GM23338 (cell line): Measurements from ENCODE around the gene FBXL4. TPM values are rescaled to one million over a fixed set of nuclear protein-coding genes. Genes with fewer than 3 reads are reported as not detected.

Experiments
- ATAC-seq: fragments of 200-7000 bp; cut with Tn5 transposase; 3 replicates; pipeline ENCODE4 v1.9.1; 2020
- DNase-seq: peaks from one replicate; pipeline ENCODE4 v3.0.0-alpha.2; 2015; ENCODE audit warnings: low spot score
- H2AFZ ChIP-seq: fragments of 200-600 bp; sonication (generic); 2 replicates; pipeline ENCODE4 v1.8.0; 2016; ENCODE audit warnings: antibody characterized with exemption, mild to moderate bottlenecking, moderate library complexity
- H3F3A ChIP-seq: fragments of 200-600 bp; sonication (generic); replicated peaks from 2 replicates; pipeline ENCODE4 v1.8.0; 2017; ENCODE audit warnings: antibody characterized with exemption, mixed run types, low read depth
- H3K27ac ChIP-seq: fragments of 200-600 bp; sonication (generic); 2 replicates; pipeline ENCODE4 v1.6.1; 2016; ENCODE audit warnings: low read depth
- H3K27me3 ChIP-seq: fragments of 200-600 bp; sonication (generic); 2 replicates; pipeline ENCODE4 v1.8.0; 2016; ENCODE audit warnings: mild to moderate bottlenecking, mixed run types, moderate library complexity; ENCODE audit not compliant: insufficient read depth
- H3K36me3 ChIP-seq: fragments of 200-600 bp; sonication (generic); 2 replicates; pipeline ENCODE4 v1.8.0; 2016; ENCODE audit warnings: mild to moderate bottlenecking; ENCODE audit not compliant: insufficient read depth
- H3K4me1 ChIP-seq: fragments of 200-600 bp; sonication (generic); 2 replicates; pipeline ENCODE4 v1.8.0; 2016; ENCODE audit warnings: mild to moderate bottlenecking, moderate library complexity; ENCODE audit not compliant: insufficient read depth
- H3K4me2 ChIP-seq: fragments of 200-600 bp; sonication (generic); 2 replicates; pipeline ENCODE4 v1.7.1; 2017; ENCODE audit warnings: mixed run types
- H3K4me3 ChIP-seq: fragments of 200-600 bp; sonication (generic); 2 replicates; pipeline ENCODE4 v1.6.1; 2016; ENCODE audit warnings: mixed run types
- H3K79me2 ChIP-seq: fragments of 200-600 bp; sonication (generic); replicated peaks from 2 replicates; pipeline ENCODE4 v1.8.0; 2017; ENCODE audit warnings: mild to moderate bottlenecking; ENCODE audit not compliant: insufficient read depth
- H3K9me2 ChIP-seq: fragments of 200-600 bp; sonication (generic); 2 replicates; pipeline ENCODE4 v1.8.0; 2017; ENCODE audit not compliant: insufficient read depth
- H4K20me1 ChIP-seq: fragments of 200-600 bp; sonication (generic); replicated peaks from 2 replicates; pipeline ENCODE4 v1.8.0; 2017; ENCODE audit warnings: mild to moderate bottlenecking; ENCODE audit not compliant: insufficient read depth
- H3K27ac Mint-ChIP-seq: 2 replicates; pipeline ENCODE4 v1.8.0; 2020; ENCODE audit warnings: inconsistent platforms, mild to moderate bottlenecking, moderate library complexity, mixed read lengths
- H3K27me3 Mint-ChIP-seq: 3 replicates; pipeline ENCODE4 v1.8.0; 2022; ENCODE audit warnings: low read depth, mild to moderate bottlenecking, moderate library complexity, mixed read lengths, inconsistent platforms; ENCODE audit not compliant: insufficient read depth, poor library complexity
- H3K36me3 Mint-ChIP-seq: 3 replicates; pipeline ENCODE4 v1.8.0; 2021; ENCODE audit warnings: low read depth, mild to moderate bottlenecking, inconsistent platforms, moderate library complexity, mixed read lengths
- H3K4me1 Mint-ChIP-seq: 3 replicates; pipeline ENCODE4 v1.8.0; 2020; ENCODE audit warnings: mild to moderate bottlenecking, inconsistent platforms, mixed read lengths
- H3K4me3 Mint-ChIP-seq: 3 replicates; pipeline ENCODE4 v1.8.0; 2021; ENCODE audit warnings: moderate library complexity, mild to moderate bottlenecking, inconsistent platforms, mixed read lengths
- H3K9me3 Mint-ChIP-seq: 3 replicates; pipeline ENCODE4 v1.8.0; 2020; ENCODE audit warnings: moderate library complexity, mild to moderate bottlenecking, inconsistent platforms, mixed read lengths
- CTCF ChIP-seq, 2 experiments: fragments of 200-600 bp in 1 of 2; sonication (generic) in 1 of 2; conservative IDR thresholded peaks; 2 replicates each; pipeline versions ENCODE4 v1.5.1 to v1.6.1; 2016 to 2017; ENCODE audit warnings: antibody characterized with exemption in 2 of 2, low read depth in 2 of 2, mild to moderate bottlenecking in 2 of 2, moderate library complexity in 1 of 2
- EZH2phosphoT487 ChIP-seq: fragments of 200-600 bp; sonication (generic); IDR thresholded peaks from one replicate; pipeline ENCODE4 v1.8.1; 2018; ENCODE audit warnings: antibody characterized with exemption; ENCODE audit not compliant: unreplicated experiment
- JUNB ChIP-seq: IDR thresholded peaks from one replicate; pipeline ENCODE4 v1.6.1; 2016; ENCODE audit warnings: antibody characterized with exemption; ENCODE audit not compliant: unreplicated experiment
- NANOG ChIP-seq: IDR thresholded peaks from 2 replicates; pipeline ENCODE4 v1.6.1; 2016; ENCODE audit warnings: antibody characterized with exemption, borderline replicate concordance
- POLR2AphosphoS5 ChIP-seq: IDR thresholded peaks from 2 replicates; pipeline ENCODE4 v1.6.1; 2016; ENCODE audit warnings: antibody characterized with exemption, low read depth
- STAT1 ChIP-seq: IDR thresholded peaks from one replicate; pipeline ENCODE4 v1.6.1; 2016; ENCODE audit warnings: antibody characterized with exemption; ENCODE audit not compliant: unreplicated experiment
- ZNF114 ChIP-seq: fragments of 250-450 bp; sonication (Bioruptor Pico); IDR thresholded peaks from 2 replicates; pipeline ENCODE4 v1.5.0; 2020; ENCODE audit warnings: mild to moderate bottlenecking, moderate library complexity
- ZNF331 ChIP-seq: fragments of 250-450 bp; sonication (Bioruptor Pico); IDR thresholded peaks from 2 replicates; pipeline ENCODE4 v1.5.0; 2020; ENCODE audit warnings: low read depth, mild to moderate bottlenecking, moderate library complexity
- ZNF462 ChIP-seq: fragments of 250-450 bp; sonication (Bioruptor Pico); IDR thresholded peaks from 2 replicates; pipeline ENCODE4 v1.5.0; 2020; ENCODE audit warnings: mild to moderate bottlenecking, moderate library complexity
- polyA plus RNA-seq: library from polyadenylated mRNA; unstranded; fragments of >200 nt; fragmentation: Nextera tagmentation; extraction: Ambion mirVana; gene quantifications from 2 replicates; pipeline ENCODE4 v1.2.1, GENCODE V29; 2016
- total RNA-seq: library from RNA; depleted of rRNA; stranded (reverse); fragments of >200 nt; shearing (Covaris generic); gene quantifications from 2 replicates; pipeline ENCODE4 v1.2.3, GENCODE V29; 2014

The FBXL4 gene
- total and polyA plus RNA-seq, 2 experiments from 2014 or later = 8.5 to 23.4 TPM

- no peaks in the 10 kb centered on the region for H3K27me3 ChIP-seq
- H3K36me3 Mint-ChIP-seq = peaks cover 3% of the 10 kb centered on the region; the same call in 2 of the 3 replicates
- no peaks in the 10 kb centered on the region for H3K36me3 ChIP-seq
- no peak overlapping the region for H3K27ac ChIP-seq
- no peak overlapping the region for H2AFZ ChIP-seq
- no peak overlapping the region; the same call in 2 of the 3 replicates for H3K4me3 Mint-ChIP-seq
- peak overlapping the region; percentile 33 for H3K4me2 ChIP-seq
- peaks cover 18% of the 10 kb centered on the region for H3K4me1 Mint-ChIP-seq
- H3F3A ChIP-seq = no peaks in the 10 kb centered on the region
- H3K4me1 ChIP-seq = peaks cover 23% of the 10 kb centered on the region
- TF ChIP-seq STAT1 = no peak
- no peak for TF ChIP-seq ZNF462 (CRISPR knock-in tag)
- no peak for TF ChIP-seq ZNF114 (CRISPR knock-in tag)
- no peak for TF ChIP-seq NANOG
- no peak for TF ChIP-seq EZH2phosphoT487
- TF ChIP-seq CTCF (conservative IDR thresholded peaks at IDR 0.05; ENCODE audit: low read depth in 2 of 2) = no peak
- no peak for TF ChIP-seq ZNF331 (CRISPR knock-in tag)
- TF ChIP-seq JUNB = no peak
- TF ChIP-seq POLR2AphosphoS5 = no peak
- H3K9me2 ChIP-seq = no peaks in the 10 kb centered on the region
- DNase-seq (peak; percentile 43), ATAC-seq (peak; percentile 74)
- H3K4me3 ChIP-seq = peak overlapping the region; percentile 14; the same call in 1 of the 2 replicates
- H4K20me1 ChIP-seq = no peaks in the 10 kb centered on the region; the same call in 1 of the 2 replicates
- H3K27ac Mint-ChIP-seq = peak overlapping the region; percentile 46; the same call in 1 of the 2 replicates
- peaks cover 12% of the 10 kb centered on the region for H3K79me2 ChIP-seq
- no peaks in the 10 kb centered on the region; the same call in 2 of the 3 replicates for H3K9me3 Mint-ChIP-seq
- H3K27me3 Mint-ChIP-seq = no peaks in the 10 kb centered on the region
Measured at GRCh38 chr6:98932381-98932780, 15.4 kb downstream of the FBXL4 start.
